Measurements from ENCODE around the gene SDK2. TPM values are rescaled to one million over a fixed set of nuclear protein-coding genes. Genes with fewer than 3 reads are reported as not detected.

Gene SDK2
- total and polyA plus RNA-seq, 3 experiments from 2014 or later: 0.35 to 0.54 (median 0.44) TPM

- Mint-ChIP-seq H3K36me3 (no peaks in the 10 kb centered on the region), H3K27ac (no peak overlapping the region), H3K4me3 (no peak overlapping the region), H3K27me3 (peaks cover 3 to 10% of the 10 kb centered on the region in 2 donors), H3K9me3 (no peaks in the 10 kb centered on the region), H3K4me1 (peaks cover 0 to 5% (median 0%) of the 10 kb centered on the region in 3 donors)
- no peaks in the 10 kb centered on the region for H3K4me1 ChIP-seq (ENCODE audit: insufficient read depth, low read length)
- no peak overlapping the region for H3K27ac ChIP-seq (ENCODE audit: low read depth, low read length)
- H3K27me3 ChIP-seq (ENCODE audit: insufficient read depth, low read length, poor library complexity, severe bottlenecking): no peaks in the 10 kb centered on the region
- ChIA-PET POLR2A (no interaction called here), CTCF (no interaction called here)
- H3K36me3 ChIP-seq (ENCODE audit: insufficient read depth, low read length): no peaks in the 10 kb centered on the region
- H3K9me3 ChIP-seq (ENCODE audit: low read length): no peaks in the 10 kb centered on the region
- H3K4me3 ChIP-seq (ENCODE audit: low read length): no peak overlapping the region
- no peak for DNase-seq
These were observed 343.9 kb downstream of the SDK2 start for GRCh38 chr17:73300392-73300791.

GRCh38 chr17:73297934-73298861 lies 346.0 kb downstream of the SDK2 start:
- Histone ChIP-seq H3K4me3 (ENCODE audit: low read length) (no peak overlapping the region), H3K36me3 (ENCODE audit: insufficient read depth, low read length) (no peaks in the 10 kb centered on the region), H3K9me3 (ENCODE audit: low read length) (no peaks in the 10 kb centered on the region), H3K27ac (ENCODE audit: low read depth, low read length) (no peak overlapping the region), H3K4me1 (ENCODE audit: insufficient read depth, low read length) (no peaks in the 10 kb centered on the region), H3K27me3 (ENCODE audit: insufficient read depth, low read length, poor library complexity, severe bottlenecking) (no peaks in the 10 kb centered on the region)
- POLR2A ChIA-PET: no interaction called here
- DNase-seq: no peak
- Mint-ChIP-seq H3K27me3 (peaks cover 0 to 2% of the 10 kb centered on the region in 2 donors), H3K4me3 (no peak overlapping the region), H3K36me3 (no peaks in the 10 kb centered on the region), H3K9me3 (no peaks in the 10 kb centered on the region), H3K4me1 (peaks cover 0 to 5% (median 0%) of the 10 kb centered on the region in 3 donors), H3K27ac (peak overlapping the region in 1 of 8 donors; percentile 43)
- CTCF ChIA-PET: interaction anchor here (2.3 kb wide), 1 partner anchor 13 kb away, joined by 9 read pairs; the partner anchor contains the start of gene CDC42EP4

GRCh38 chr17:73293480-73293911 lies 350.7 kb downstream of the SDK2 start:
- POLR2A ChIA-PET: no interaction called here

GRCh38 chr17:73293031-73293430 lies 351.2 kb downstream of the SDK2 start:
- POLR2A ChIA-PET: no interaction called here
- Histone ChIP-seq H3K36me3 (ENCODE audit: insufficient read depth, low read length) (no peaks in the 10 kb centered on the region), H3K4me1 (ENCODE audit: insufficient read depth, low read length) (no peaks in the 10 kb centered on the region), H3K4me3 (ENCODE audit: low read length) (no peak overlapping the region), H3K27me3 (ENCODE audit: insufficient read depth, low read length, poor library complexity, severe bottlenecking) (no peaks in the 10 kb centered on the region), H3K27ac (ENCODE audit: low read depth, low read length) (no peak overlapping the region), H3K9me3 (ENCODE audit: low read length) (no peaks in the 10 kb centered on the region)
- Mint-ChIP-seq H3K4me3 (no peak overlapping the region), H3K4me1 (peaks cover 12 to 17% (median 13%) of the 10 kb centered on the region in 3 donors), H3K9me3 (no peaks in the 10 kb centered on the region), H3K36me3 (no peaks in the 10 kb centered on the region), H3K27me3 (peaks cover 4 to 6% of the 10 kb centered on the region in 2 donors), H3K27ac (no peak overlapping the region)
- DNase-seq: no peak
- CTCF ChIA-PET: no interaction called here

More at GRCh38 chr17:73293480-73293911, 350.7 kb downstream of the SDK2 start:
- H3K4me1 Mint-ChIP-seq: peaks cover 12 to 19% (median 13%) of the 10 kb centered on the region in 3 donors
- H3K9me3 ChIP-seq (ENCODE audit: low read length): no peaks in the 10 kb centered on the region
- no peaks in the 10 kb centered on the region for H3K4me1 ChIP-seq (ENCODE audit: insufficient read depth, low read length)
- H3K4me3 Mint-ChIP-seq: no peak overlapping the region
- H3K36me3 Mint-ChIP-seq: no peaks in the 10 kb centered on the region
- H3K27ac Mint-ChIP-seq: no peak overlapping the region
- H3K27me3 ChIP-seq (ENCODE audit: insufficient read depth, low read length, poor library complexity, severe bottlenecking): no peaks in the 10 kb centered on the region
- no peaks in the 10 kb centered on the region for H3K36me3 ChIP-seq (ENCODE audit: insufficient read depth, low read length)
- no peak overlapping the region for H3K27ac ChIP-seq (ENCODE audit: low read depth, low read length)
- no peak for DNase-seq
- H3K9me3 Mint-ChIP-seq: no peaks in the 10 kb centered on the region
- CTCF ChIA-PET: no interaction called here
- peaks cover 4 to 6% of the 10 kb centered on the region in 2 donors for H3K27me3 Mint-ChIP-seq
- no peak overlapping the region for H3K4me3 ChIP-seq (ENCODE audit: low read length)

- H3K27ac ChIP-seq (ENCODE audit: low read depth, low read length): peak overlapping the region; percentile 24
- H3K27ac Mint-ChIP-seq: no peak overlapping the region
- H3K27me3 Mint-ChIP-seq: peaks cover 4 to 6% of the 10 kb centered on the region in 2 donors
- no peaks in the 10 kb centered on the region for H3K36me3 ChIP-seq (ENCODE audit: insufficient read depth, low read length)
- no peaks in the 10 kb centered on the region for H3K9me3 ChIP-seq (ENCODE audit: low read length)
- no peak for DNase-seq
- H3K27me3 ChIP-seq (ENCODE audit: insufficient read depth, low read length, poor library complexity, severe bottlenecking): no peaks in the 10 kb centered on the region
- ChIA-PET POLR2A (no interaction called here), CTCF (no interaction called here)
- no peaks in the 10 kb centered on the region for H3K9me3 Mint-ChIP-seq
- H3K36me3 Mint-ChIP-seq: no peaks in the 10 kb centered on the region
- no peaks in the 10 kb centered on the region for H3K4me1 ChIP-seq (ENCODE audit: insufficient read depth, low read length)
- peaks cover 12 to 15% (median 13%) of the 10 kb centered on the region in 3 donors for H3K4me1 Mint-ChIP-seq
- H3K4me3 Mint-ChIP-seq: no peak overlapping the region
- H3K4me3 ChIP-seq (ENCODE audit: low read length): no peak overlapping the region
These were observed 352.2 kb downstream of the SDK2 start for GRCh38 chr17:73292031-73292531.

GRCh38 chr17:73291260-73291801 lies 352.9 kb downstream of the SDK2 start:
- ChIA-PET POLR2A (no interaction called here), CTCF (no interaction called here)
- no peaks in the 10 kb centered on the region for H3K36me3 ChIP-seq (ENCODE audit: insufficient read depth, low read length)
- H3K9me3 ChIP-seq (ENCODE audit: low read length): no peaks in the 10 kb centered on the region
- H3K27ac Mint-ChIP-seq: peak overlapping the region in 1 of 8 donors; percentile 27
- H3K36me3 Mint-ChIP-seq: no peaks in the 10 kb centered on the region
- no peak overlapping the region for H3K4me3 ChIP-seq (ENCODE audit: low read length)
- H3K27me3 ChIP-seq (ENCODE audit: insufficient read depth, low read length, poor library complexity, severe bottlenecking): no peaks in the 10 kb centered on the region
- H3K27me3 Mint-ChIP-seq: peaks cover 4 to 6% of the 10 kb centered on the region in 2 donors
- no peak overlapping the region for H3K4me3 Mint-ChIP-seq
- H3K4me1 Mint-ChIP-seq: peaks cover 12 to 15% (median 13%) of the 10 kb centered on the region in 3 donors
- H3K4me1 ChIP-seq (ENCODE audit: insufficient read depth, low read length): no peaks in the 10 kb centered on the region
- no peaks in the 10 kb centered on the region for H3K9me3 Mint-ChIP-seq
- H3K27ac ChIP-seq (ENCODE audit: low read depth, low read length): peak overlapping the region; percentile 24
- DNase-seq: no peak

- no peak for DNase-seq
- Mint-ChIP-seq H3K27me3 (peaks cover 2 to 6% of the 10 kb centered on the region in 2 donors), H3K4me1 (peaks cover 12 to 15% (median 13%) of the 10 kb centered on the region in 3 donors), H3K27ac (no peak overlapping the region), H3K4me3 (no peak overlapping the region), H3K36me3 (no peaks in the 10 kb centered on the region), H3K9me3 (no peaks in the 10 kb centered on the region)
- H3K27me3 ChIP-seq (ENCODE audit: insufficient read depth, low read length, poor library complexity, severe bottlenecking): no peaks in the 10 kb centered on the region
- H3K9me3 ChIP-seq (ENCODE audit: low read length): no peaks in the 10 kb centered on the region
- no peaks in the 10 kb centered on the region for H3K36me3 ChIP-seq (ENCODE audit: insufficient read depth, low read length)
- ChIA-PET POLR2A (no interaction called here), CTCF (no interaction called here)
- no peak overlapping the region for H3K4me3 ChIP-seq (ENCODE audit: low read length)
- no peak overlapping the region for H3K27ac ChIP-seq (ENCODE audit: low read depth, low read length)
- H3K4me1 ChIP-seq (ENCODE audit: insufficient read depth, low read length): no peaks in the 10 kb centered on the region
These were observed 353.6 kb downstream of the SDK2 start for GRCh38 chr17:73290399-73291259.

Data from CD8-positive, alpha-beta memory T cell (primary cell).